HCT116 (cell line): ENCODE measurements around the gene MACC1. TPM values are rescaled to one million over a fixed set of nuclear protein-coding genes. Genes with fewer than 3 reads are reported as not detected.
"Not testable (repeated sequence)": the region's sequence is repeated elsewhere in the genome, so short reads cannot be mapped to it uniquely, and the experiment has no call there.

Experiments used
- ATAC-seq: fragments of 200-7000 bp; cut with Tn5 transposase; 2 replicates; pipeline ENCODE4 v1.9.1; 2020; ENCODE audit warnings: mild to moderate bottlenecking, moderate library complexity
- BruUV-seq: library from RNA; stranded (reverse); fragments of 400-500 nt; replicated peaks from 2 replicates; lab custom pipeline; 2021; lab: Mats Ljungman, UMichigan
- CTCF ChIA-PET: fragments of 300-600 bp; sonication (Branson Sonifier 250); formaldehyde crosslinking; loops from one replicate; lab custom pipeline; 2021; ENCODE audit warnings: antibody characterized with exemption; lab: Charles Lee
- POLR2A ChIA-PET: fragments of 300-600, 350-600 bp; sonication (Branson Sonifier 250); formaldehyde crosslinking; loops from one replicate; lab custom pipeline; 2021; ENCODE audit warnings: antibody characterized with exemption; lab: Charles Lee
- RAD21 ChIA-PET, 2 experiments: fragments of 300-600 bp; sonication (Branson Sonifier 250); formaldehyde crosslinking; loops; one replicate each; lab custom pipeline; 2023; ENCODE audit warnings: low total read pairs in 2 of 2; ENCODE audit not compliant: uncharacterized antibody in 2 of 2, unreplicated experiment in 2 of 2, low non-redundant PET in 1 of 2; lab: Charles Lee
- DNase-seq: peaks from one replicate; pipeline ENCODE4 v3.0.0-alpha.2; 2010; ENCODE audit warnings: low read depth, low spot score
- H2AFZ ChIP-seq: fragments of 200-600 bp; shearing (Covaris generic), sonication (generic); 2 replicates; pipeline ENCODE4 v1.6.1; 2017; ENCODE audit warnings: low read depth, mixed run types, mixed read lengths, antibody characterized with exemption, low read length; ENCODE audit not compliant: poor library complexity, severe bottlenecking
- H3K27ac ChIP-seq: 2 replicates; pipeline ENCODE4 v1.5.1; 2012; ENCODE audit warnings: low read depth, low read length
- H3K27me3 ChIP-seq: fragments of 200-600 bp; sonication (generic); 2 replicates; pipeline ENCODE4 v1.6.1; 2016; ENCODE audit warnings: mixed run types, low read length, mixed read lengths; ENCODE audit not compliant: insufficient read depth
- H3K36me3 ChIP-seq, 2 experiments: fragments of 200-500 bp in 1 of 2; fragments of 200-600 bp in 1 of 2; sonication (Bioruptor generic) in 1 of 2; sonication (generic) in 1 of 2; 2 replicates each; pipeline versions ENCODE4 v1.5.1 to v1.6.1; 2014 to 2016; ENCODE audit warnings: low read length in 2 of 2, inconsistent platforms in 1 of 2, mixed read lengths in 1 of 2, mixed run types in 1 of 2; ENCODE audit not compliant: insufficient read depth in 2 of 2, control insufficient read depth in 1 of 2
- H3K4me1 ChIP-seq, 2 experiments: fragments of 200-600 bp in 1 of 2; sonication (generic) in 1 of 2; 2 replicates each; pipeline versions ENCODE4 v1.5.1 to v1.6.1; 2012 to 2017; ENCODE audit warnings: low read length in 2 of 2, inconsistent platforms in 1 of 2, mild to moderate bottlenecking in 1 of 2, mixed read lengths in 1 of 2, mixed run types in 1 of 2, moderate library complexity in 1 of 2; ENCODE audit not compliant: insufficient read depth in 2 of 2, control insufficient read depth in 1 of 2
- H3K4me2 ChIP-seq: fragments of 200-600 bp; sonication (generic); 2 replicates; pipeline ENCODE4 v1.6.1; 2017; ENCODE audit warnings: mixed run types, low read length, mixed read lengths
- H3K4me3 ChIP-seq, 2 experiments: fragments of 200-600 bp in 1 of 2; sonication (generic) in 1 of 2; replicated peaks in 1 of 2; 2 replicates each; pipeline ENCODE4 v1.5.1; 2011 to 2016; ENCODE audit warnings: low read length in 2 of 2, control low read depth in 1 of 2, low read depth in 1 of 2, mild to moderate bottlenecking in 1 of 2, mixed read lengths in 1 of 2, mixed run types in 1 of 2
- H3K79me2 ChIP-seq: fragments of 200-600 bp; sonication (generic); 2 replicates; pipeline ENCODE4 v1.6.1; 2017; ENCODE audit warnings: mild to moderate bottlenecking, mixed run types, low read length, moderate library complexity, mixed read lengths; ENCODE audit not compliant: insufficient read depth
- H3K9ac ChIP-seq: fragments of 200-600 bp; sonication (generic); 2 replicates; pipeline ENCODE4 v1.6.1; 2016; ENCODE audit warnings: low read length, mixed read lengths
- H3K9me2 ChIP-seq: fragments of 200-600 bp; sonication (generic), shearing (Covaris generic); 2 replicates; pipeline ENCODE4 v1.6.1; 2017; ENCODE audit warnings: mixed run types, mild to moderate bottlenecking, moderate library complexity; ENCODE audit not compliant: insufficient read depth
- H3K9me3 ChIP-seq, 2 experiments: fragments of 200-500 bp in 1 of 2; fragments of 200-600 bp in 1 of 2; sonication (Bioruptor generic) in 1 of 2; sonication (generic) in 1 of 2; 2 replicates each; pipeline ENCODE4 v1.6.1; 2014 to 2017; ENCODE audit warnings: low read length in 2 of 2, mixed read lengths in 2 of 2, inconsistent platforms in 1 of 2, low read depth in 1 of 2, mild to moderate bottlenecking in 1 of 2, mixed run types in 1 of 2, moderate library complexity in 1 of 2; ENCODE audit not compliant: control insufficient read depth in 1 of 2, insufficient read depth in 1 of 2
- H4K20me1 ChIP-seq: fragments of 200-600 bp; sonication (generic), shearing (Covaris generic); 2 replicates; pipeline ENCODE4 v1.6.1; 2017; ENCODE audit warnings: mixed run types, mild to moderate bottlenecking, moderate library complexity; ENCODE audit not compliant: insufficient read depth
- EZH2 ChIP-seq: fragments of 200-600 bp; sonication (generic); IDR thresholded peaks from 2 replicates; pipeline ENCODE4 v1.6.1; 2017; ENCODE audit warnings: antibody characterized with exemption, mixed run types
- FOSL1 ChIP-seq: IDR thresholded peaks from 2 replicates; pipeline ENCODE4 v1.6.1; 2012; ENCODE audit warnings: low read depth
- POLR2A ChIP-seq: IDR thresholded peaks from 2 replicates; pipeline ENCODE4 v1.7.0; 2011; ENCODE audit warnings: borderline replicate concordance; ENCODE audit not compliant: insufficient read depth, insufficient read length; ENCODE audit errors: extremely low read depth
- POLR2AphosphoS5 ChIP-seq: IDR thresholded peaks from 2 replicates; pipeline ENCODE4 v1.6.1; 2011; ENCODE audit warnings: mild to moderate bottlenecking, low read depth, low read length, moderate library complexity
- RAD21 ChIP-seq: IDR thresholded peaks from 2 replicates; pipeline ENCODE4 v1.6.1; 2012; ENCODE audit warnings: low read depth, mild to moderate bottlenecking
- SRF ChIP-seq: IDR thresholded peaks from 2 replicates; pipeline ENCODE4 v1.6.1; 2012; ENCODE audit warnings: low read depth
- YY1 ChIP-seq: IDR thresholded peaks from 2 replicates; pipeline ENCODE4 v1.6.1; 2011; ENCODE audit warnings: low read length, low read depth, moderate library complexity, mild to moderate bottlenecking; ENCODE audit not compliant: insufficient replicate concordance; ENCODE audit errors: extremely low read depth
- ZFX ChIP-seq: fragments of 450-650 bp; IDR thresholded peaks from 2 replicates; pipeline ENCODE4 v1.6.1; 2017
- ZNF274 ChIP-seq: fragments of 200-500 bp; sonication (Bioruptor generic); IDR thresholded peaks from 2 replicates; pipeline ENCODE4 v1.6.1; 2014; ENCODE audit warnings: mild to moderate bottlenecking, low read depth, low read length, inconsistent platforms
- intact Hi-C: fragments of 100-400 bp; cut with micrococcal nuclease; formaldehyde crosslinking; loops from 2 replicates; pipeline ENCODE4 v1.10.0; 2022
- total RNA-seq: library from RNA; stranded (reverse); gene quantifications from one replicate; pipeline ENCODE4 v1.2.1, GENCODE V29; 2021; ENCODE audit not compliant: unreplicated experiment
- TF ChIP-seq, protein P1 (sequence below), 3 experiments: fragments of 200-600 bp in 1 of 3; sonication (generic) in 1 of 3; IDR thresholded peaks in 2 of 3; conservative IDR thresholded peaks in 1 of 3; 2 replicates each; pipeline ENCODE4 v1.5.1; 2012 to 2017; ENCODE audit warnings: low read depth in 2 of 3, low read length in 2 of 3, antibody characterized with exemption in 1 of 3, borderline replicate concordance in 1 of 3, control low read depth in 1 of 3, mild to moderate bottlenecking in 1 of 3, mixed read lengths in 1 of 3, mixed run types in 1 of 3, moderate library complexity in 1 of 3; ENCODE audit not compliant: insufficient read depth in 1 of 3
- TF ChIP-seq, protein P2 (sequence below): IDR thresholded peaks from 2 replicates; pipeline ENCODE4 v1.6.1; 2012

MACC1 gene
- total RNA-seq, 1 experiment from 2014 or later: 9.8 TPM

DNA sequence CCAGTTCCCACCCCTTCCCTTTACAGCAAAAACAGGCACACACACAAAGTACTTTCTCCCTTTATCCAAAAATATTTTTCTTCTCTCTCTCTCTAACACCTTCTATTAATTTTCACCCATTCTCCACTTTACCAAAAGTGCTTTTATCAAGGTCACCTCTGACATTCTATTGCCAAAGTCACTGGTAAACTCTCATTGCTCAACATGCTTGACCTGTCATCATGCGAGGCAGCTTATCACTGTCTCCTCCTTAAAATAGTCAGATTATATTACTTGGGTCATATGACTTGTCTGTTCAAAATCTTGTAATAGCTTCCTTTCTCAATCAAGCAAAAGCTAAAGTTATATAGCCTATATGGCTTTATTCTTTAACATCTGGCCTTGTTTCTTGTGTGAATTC is 28.6 kb downstream of the MACC1 start (continued):
- TF ChIP-seq, protein P1, sequence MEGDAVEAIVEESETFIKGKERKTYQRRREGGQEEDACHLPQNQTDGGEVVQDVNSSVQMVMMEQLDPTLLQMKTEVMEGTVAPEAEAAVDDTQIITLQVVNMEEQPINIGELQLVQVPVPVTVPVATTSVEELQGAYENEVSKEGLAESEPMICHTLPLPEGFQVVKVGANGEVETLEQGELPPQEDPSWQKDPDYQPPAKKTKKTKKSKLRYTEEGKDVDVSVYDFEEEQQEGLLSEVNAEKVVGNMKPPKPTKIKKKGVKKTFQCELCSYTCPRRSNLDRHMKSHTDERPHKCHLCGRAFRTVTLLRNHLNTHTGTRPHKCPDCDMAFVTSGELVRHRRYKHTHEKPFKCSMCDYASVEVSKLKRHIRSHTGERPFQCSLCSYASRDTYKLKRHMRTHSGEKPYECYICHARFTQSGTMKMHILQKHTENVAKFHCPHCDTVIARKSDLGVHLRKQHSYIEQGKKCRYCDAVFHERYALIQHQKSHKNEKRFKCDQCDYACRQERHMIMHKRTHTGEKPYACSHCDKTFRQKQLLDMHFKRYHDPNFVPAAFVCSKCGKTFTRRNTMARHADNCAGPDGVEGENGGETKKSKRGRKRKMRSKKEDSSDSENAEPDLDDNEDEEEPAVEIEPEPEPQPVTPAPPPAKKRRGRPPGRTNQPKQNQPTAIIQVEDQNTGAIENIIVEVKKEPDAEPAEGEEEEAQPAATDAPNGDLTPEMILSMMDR (IDR thresholded peaks at IDR 0.05 in 2 of 3, conservative IDR thresholded peaks at IDR 0.05 in 1 of 3; ENCODE audit: borderline replicate concordance in 1 of 3, insufficient read depth in 1 of 3, low read depth in 2 of 3, low read length in 2 of 3): no peak
- no peak for TF ChIP-seq SRF
- no peak for TF ChIP-seq ZFX
- no peak for TF ChIP-seq RAD21
- TF ChIP-seq POLR2A: no peak
- TF ChIP-seq, protein P2, sequence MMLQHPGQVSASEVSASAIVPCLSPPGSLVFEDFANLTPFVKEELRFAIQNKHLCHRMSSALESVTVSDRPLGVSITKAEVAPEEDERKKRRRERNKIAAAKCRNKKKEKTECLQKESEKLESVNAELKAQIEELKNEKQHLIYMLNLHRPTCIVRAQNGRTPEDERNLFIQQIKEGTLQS: no peak
- TF ChIP-seq ZNF274: no peak
- no peak for TF ChIP-seq YY1
- no peak for TF ChIP-seq FOSL1
- no peak for TF ChIP-seq POLR2AphosphoS5
- no peak for TF ChIP-seq EZH2
- TF ChIP-seq, all 23 proteins: peak for 0

DNA sequence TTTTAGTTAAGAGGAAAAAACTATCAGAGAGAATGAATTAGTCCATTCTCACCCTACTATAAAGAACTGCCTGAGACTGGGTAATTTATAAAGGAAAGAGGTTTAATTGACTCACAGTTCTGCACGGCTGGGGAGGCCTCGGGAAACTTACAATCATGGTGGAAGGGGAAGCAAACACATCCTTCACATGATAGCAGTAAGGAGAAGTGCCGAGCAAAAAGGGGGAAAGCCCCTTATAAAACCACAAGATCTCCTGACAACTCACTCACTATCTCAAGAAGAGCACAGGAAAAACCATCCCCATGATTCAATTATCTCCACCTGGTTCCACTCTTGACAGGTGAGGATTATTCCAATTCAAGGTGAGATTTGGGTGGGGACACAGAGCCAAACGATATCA is 29.3 kb downstream of the MACC1 start:
- RAD21 ChIA-PET, H3K4me1 ChIP-seq, ATAC-seq, H3K27me3 ChIP-seq, CTCF ChIA-PET, POLR2A ChIA-PET, H3K79me2 ChIP-seq, H2AFZ ChIP-seq, H3K9me2 ChIP-seq, BruUV-seq, H3K4me2 ChIP-seq, DNase-seq, H3K36me3 ChIP-seq, intact Hi-C loops, H4K20me1 ChIP-seq, H3K9me3 ChIP-seq, H3K27ac ChIP-seq, H3K9ac ChIP-seq, H3K4me3 ChIP-seq: not testable (repeated sequence)
